Endodermal cell (in vitro differentiated cells): ENCODE measurements around the gene BMP7. TPM values are rescaled to one million over a fixed set of nuclear protein-coding genes. Genes with fewer than 3 reads are reported as not detected.

Experiments
- DNase-seq: peaks from one replicate; pipeline ENCODE4 v3.0.0-alpha.2; 2017
- H3K27ac ChIP-seq: 2 replicates; pipeline ENCODE4 v1.5.1; 2013; ENCODE audit warnings: mild to moderate bottlenecking, low read depth, low read length, moderate library complexity
- H3K27me3 ChIP-seq: 2 replicates; pipeline ENCODE4 v1.6.1; 2013; ENCODE audit warnings: mild to moderate bottlenecking, low read length, moderate library complexity; ENCODE audit not compliant: insufficient read depth, control insufficient read depth, poor library complexity, severe bottlenecking
- H3K36me3 ChIP-seq: 2 replicates; pipeline ENCODE4 v1.7.0; 2013; ENCODE audit warnings: mild to moderate bottlenecking, low read length, moderate library complexity; ENCODE audit not compliant: control insufficient read depth, insufficient read depth
- H3K4me1 ChIP-seq: one replicate; pipeline ENCODE4 v1.7.0; 2013; ENCODE audit warnings: low read length; ENCODE audit not compliant: control insufficient read depth, insufficient read depth
- H3K4me3 ChIP-seq: 2 replicates; pipeline ENCODE4 v1.5.1; 2013; ENCODE audit warnings: mild to moderate bottlenecking, low read length, moderate library complexity
- H3K9ac ChIP-seq: 2 replicates; pipeline ENCODE4 v1.6.1; 2013; ENCODE audit warnings: mild to moderate bottlenecking, low read length, moderate library complexity; ENCODE audit not compliant: poor library complexity, severe bottlenecking; ENCODE audit errors: extremely low read depth
- H3K9me3 ChIP-seq: 2 replicates; pipeline ENCODE4 v1.6.1; 2013; ENCODE audit warnings: mild to moderate bottlenecking, low read length, moderate library complexity; ENCODE audit not compliant: control insufficient read depth
- H3K27ac Mint-ChIP-seq: 2 replicates; pipeline ENCODE4 v1.8.0; 2020; ENCODE audit warnings: mixed read lengths
- H3K27me3 Mint-ChIP-seq: 2 replicates; pipeline ENCODE4 v1.8.0; 2021; ENCODE audit warnings: mild to moderate bottlenecking, mixed read lengths; ENCODE audit not compliant: insufficient read depth
- H3K36me3 Mint-ChIP-seq: 2 replicates; pipeline ENCODE4 v1.8.0; 2020; ENCODE audit warnings: low read depth, mixed read lengths
- H3K4me1 Mint-ChIP-seq: 2 replicates; pipeline ENCODE4 v1.8.0; 2020; ENCODE audit warnings: mixed read lengths
- H3K4me3 Mint-ChIP-seq: 2 replicates; pipeline ENCODE4 v1.8.0; 2020; ENCODE audit warnings: mild to moderate bottlenecking, moderate library complexity, mixed read lengths
- H3K9me3 Mint-ChIP-seq: 2 replicates; pipeline ENCODE4 v1.8.0; 2020; ENCODE audit warnings: mild to moderate bottlenecking, mixed read lengths
- WGBS, 2 experiments: methylation state at CpG; one replicate each; pipeline versions ENCODE4 v1.1.5 to v1.1.7; 2013; ENCODE audit warnings: missing lambda C conversion rate in 2 of 2, mixed read lengths in 1 of 2; ENCODE audit not compliant: insufficient coverage in 1 of 2, insufficient read length in 1 of 2; 5-methylcytosine and 5-hydroxymethylcytosine counted together
- total RNA-seq, 2 donors: library from RNA; stranded (reverse); fragmentation: NEBNext Ultra II Directional in 1 of 2; extraction: Animal tissue kit (Norgen Biotek cat#: 25700) in 1 of 2; gene quantifications; 2 replicates in 1 of 2; 3 replicates in 1 of 2; pipeline ENCODE4 v1.2.1, GENCODE V29; 2021
- TF ChIP-seq, protein P1 (sequence below): fragments of 200-600 bp; sonication (generic); conservative IDR thresholded peaks from 2 replicates; pipeline ENCODE4 v1.5.0; 2021; ENCODE audit warnings: antibody characterized with exemption, mild to moderate bottlenecking

BMP7 gene
- total RNA-seq, 2 donors from 2014 or later = 45.6 to 49.6 TPM

DNA sequence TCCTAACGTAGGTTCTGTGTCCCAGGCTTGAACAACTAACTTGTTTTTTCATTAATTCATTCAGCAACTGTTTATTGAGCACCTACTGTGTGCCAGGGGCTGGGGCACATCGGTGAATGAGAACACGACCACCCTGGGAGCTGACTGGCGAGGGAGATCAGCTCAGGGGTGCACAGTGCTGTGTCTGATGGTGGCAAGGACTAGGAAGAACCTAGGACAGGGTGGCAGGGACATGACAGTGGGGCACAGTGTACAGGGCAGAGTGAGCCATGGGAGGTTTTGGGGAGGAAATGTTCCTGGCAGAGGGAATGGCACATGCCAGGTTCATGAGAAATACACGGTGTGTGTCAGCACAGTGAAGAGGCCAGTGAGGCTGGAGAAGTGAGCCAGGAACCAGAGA is 76.7 kb downstream of the BMP7 start:
- no peak for DNase-seq
- Mint-ChIP-seq H3K36me3 (peaks cover 29% of the 10 kb centered on the region), H3K27ac (peak overlapping the region; percentile 4), H3K9me3 (peaks cover 9% of the 10 kb centered on the region), H3K27me3 (no peaks in the 10 kb centered on the region), H3K4me3 (no peak overlapping the region), H3K4me1 (no peaks in the 10 kb centered on the region)
- Histone ChIP-seq H3K9ac (no peak overlapping the region), H3K27me3 (no peaks in the 10 kb centered on the region), H3K36me3 (no peaks in the 10 kb centered on the region), H3K4me3 (no peak overlapping the region), H3K4me1 (no peaks in the 10 kb centered on the region), H3K27ac (no peak overlapping the region), H3K9me3 (peaks cover 5% of the 10 kb centered on the region)
- WGBS, 2 experiments = 94 to 98% methylated on average over 5 of the region's 5 CpGs
- TF ChIP-seq, protein P1, sequence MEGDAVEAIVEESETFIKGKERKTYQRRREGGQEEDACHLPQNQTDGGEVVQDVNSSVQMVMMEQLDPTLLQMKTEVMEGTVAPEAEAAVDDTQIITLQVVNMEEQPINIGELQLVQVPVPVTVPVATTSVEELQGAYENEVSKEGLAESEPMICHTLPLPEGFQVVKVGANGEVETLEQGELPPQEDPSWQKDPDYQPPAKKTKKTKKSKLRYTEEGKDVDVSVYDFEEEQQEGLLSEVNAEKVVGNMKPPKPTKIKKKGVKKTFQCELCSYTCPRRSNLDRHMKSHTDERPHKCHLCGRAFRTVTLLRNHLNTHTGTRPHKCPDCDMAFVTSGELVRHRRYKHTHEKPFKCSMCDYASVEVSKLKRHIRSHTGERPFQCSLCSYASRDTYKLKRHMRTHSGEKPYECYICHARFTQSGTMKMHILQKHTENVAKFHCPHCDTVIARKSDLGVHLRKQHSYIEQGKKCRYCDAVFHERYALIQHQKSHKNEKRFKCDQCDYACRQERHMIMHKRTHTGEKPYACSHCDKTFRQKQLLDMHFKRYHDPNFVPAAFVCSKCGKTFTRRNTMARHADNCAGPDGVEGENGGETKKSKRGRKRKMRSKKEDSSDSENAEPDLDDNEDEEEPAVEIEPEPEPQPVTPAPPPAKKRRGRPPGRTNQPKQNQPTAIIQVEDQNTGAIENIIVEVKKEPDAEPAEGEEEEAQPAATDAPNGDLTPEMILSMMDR = no peak

DNA sequence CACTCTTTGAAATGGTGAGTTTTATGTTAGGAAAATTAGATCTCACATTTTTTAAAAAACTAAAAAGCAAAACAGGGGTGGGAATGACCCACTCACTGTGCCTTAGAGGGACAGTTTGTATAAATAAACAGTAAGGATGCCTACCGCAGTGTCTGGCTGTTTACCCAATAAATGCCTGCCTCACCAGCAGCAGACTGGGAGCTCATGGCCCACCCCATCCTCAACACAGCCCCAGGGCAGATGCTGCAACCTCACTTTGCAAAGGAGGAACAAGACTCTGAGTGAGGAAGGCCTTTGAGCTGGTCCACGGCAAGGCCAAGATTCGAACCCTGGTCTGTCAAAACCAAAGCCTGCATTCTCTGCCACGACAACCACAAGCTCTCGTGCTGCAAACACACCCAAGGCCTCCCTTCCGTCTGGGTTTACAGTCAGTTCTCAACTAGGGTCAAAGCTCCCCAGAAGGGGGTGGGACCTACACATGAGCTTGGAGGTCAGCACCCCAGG is 77.8 kb downstream of the BMP7 start:
- Mint-ChIP-seq H3K27me3 (no peaks in the 10 kb centered on the region), H3K36me3 (peaks cover 31% of the 10 kb centered on the region), H3K27ac (no peak overlapping the region), H3K9me3 (peaks cover 9% of the 10 kb centered on the region), H3K4me1 (no peaks in the 10 kb centered on the region), H3K4me3 (no peak overlapping the region)
- no peak overlapping the region for H3K27ac ChIP-seq
- H3K9me3 ChIP-seq = peaks cover 5% of the 10 kb centered on the region
- H3K27me3 ChIP-seq = no peaks in the 10 kb centered on the region
- H3K9ac ChIP-seq = no peak overlapping the region
- H3K36me3 ChIP-seq = no peaks in the 10 kb centered on the region
- no peak overlapping the region for H3K4me3 ChIP-seq
- TF ChIP-seq, protein P1 = no peak
- H3K4me1 ChIP-seq = no peaks in the 10 kb centered on the region
- DNase-seq = no peak
- WGBS, 2 experiments = 94 to 100% methylated on average over 3 to 6 of the region's 6 CpGs

DNA sequence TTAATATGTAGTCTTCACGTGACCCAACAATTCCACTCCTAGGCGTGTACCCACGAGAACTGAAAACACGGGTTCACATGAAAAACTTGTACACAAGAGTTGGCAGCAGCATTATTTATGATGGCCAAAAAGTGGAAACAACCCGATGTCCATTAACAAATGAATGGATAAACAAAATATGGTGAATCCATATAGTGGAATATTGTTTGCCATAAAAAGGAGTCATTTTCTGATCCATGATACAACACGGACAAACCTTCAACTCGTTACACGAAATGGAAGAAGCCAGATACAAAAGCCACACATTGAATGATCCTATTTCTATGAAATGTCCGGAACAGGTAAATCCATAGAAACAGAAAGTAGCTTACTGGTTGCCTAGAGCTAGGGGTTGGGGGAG is 78.4 kb downstream of the BMP7 start:
- Mint-ChIP-seq H3K9me3 (peaks cover 9% of the 10 kb centered on the region), H3K4me3 (no peak overlapping the region), H3K36me3 (peaks cover 32% of the 10 kb centered on the region), H3K4me1 (no peaks in the 10 kb centered on the region), H3K27ac (no peak overlapping the region), H3K27me3 (no peaks in the 10 kb centered on the region)
- Histone ChIP-seq H3K4me3 (no peak overlapping the region), H3K9me3 (peaks cover 5% of the 10 kb centered on the region), H3K27me3 (no peaks in the 10 kb centered on the region), H3K9ac (no peak overlapping the region), H3K36me3 (no peaks in the 10 kb centered on the region), H3K4me1 (no peaks in the 10 kb centered on the region), H3K27ac (no peak overlapping the region)
- 88 to 91% methylated on average over 9 of the region's 9 CpGs for WGBS, 2 experiments
- no peak for DNase-seq
- TF ChIP-seq, protein P1 = no peak
